ENCODE results near the gene TNS4.
A peak's percentile ranks its signal among the peaks of the same experiment; 100 is the strongest.
"Not testable (repeated sequence)": the region's sequence is repeated elsewhere in the genome, so short reads cannot be mapped to it uniquely, and the experiment has no call there.

Gene TNS4, protein sequence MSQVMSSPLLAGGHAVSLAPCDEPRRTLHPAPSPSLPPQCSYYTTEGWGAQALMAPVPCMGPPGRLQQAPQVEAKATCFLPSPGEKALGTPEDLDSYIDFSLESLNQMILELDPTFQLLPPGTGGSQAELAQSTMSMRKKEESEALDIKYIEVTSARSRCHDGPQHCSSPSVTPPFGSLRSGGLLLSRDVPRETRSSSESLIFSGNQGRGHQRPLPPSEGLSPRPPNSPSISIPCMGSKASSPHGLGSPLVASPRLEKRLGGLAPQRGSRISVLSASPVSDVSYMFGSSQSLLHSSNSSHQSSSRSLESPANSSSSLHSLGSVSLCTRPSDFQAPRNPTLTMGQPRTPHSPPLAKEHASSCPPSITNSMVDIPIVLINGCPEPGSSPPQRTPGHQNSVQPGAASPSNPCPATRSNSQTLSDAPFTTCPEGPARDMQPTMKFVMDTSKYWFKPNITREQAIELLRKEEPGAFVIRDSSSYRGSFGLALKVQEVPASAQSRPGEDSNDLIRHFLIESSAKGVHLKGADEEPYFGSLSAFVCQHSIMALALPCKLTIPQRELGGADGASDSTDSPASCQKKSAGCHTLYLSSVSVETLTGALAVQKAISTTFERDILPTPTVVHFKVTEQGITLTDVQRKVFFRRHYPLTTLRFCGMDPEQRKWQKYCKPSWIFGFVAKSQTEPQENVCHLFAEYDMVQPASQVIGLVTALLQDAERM

GRCh38 chr17:40501499-40501911 is at the start of gene TNS4:
TNS4 (minus strand) TSS chr17:40501623; CDS start chr17:40496425, 5,198 bp downstream.
- DNase-seq (ENCODE audit: low read depth), result no peak

- DNase-seq (ENCODE audit: low read depth), result peak; percentile 85
These were observed 49.2 kb upstream of the TNS4 start for GRCh38 chr17:40550608-40551007.

GRCh38 chr17:40548982-40549685 is 47.7 kb upstream of the TNS4 start:
- peak; percentile 94 for DNase-seq (ENCODE audit: low read depth)

DNA sequence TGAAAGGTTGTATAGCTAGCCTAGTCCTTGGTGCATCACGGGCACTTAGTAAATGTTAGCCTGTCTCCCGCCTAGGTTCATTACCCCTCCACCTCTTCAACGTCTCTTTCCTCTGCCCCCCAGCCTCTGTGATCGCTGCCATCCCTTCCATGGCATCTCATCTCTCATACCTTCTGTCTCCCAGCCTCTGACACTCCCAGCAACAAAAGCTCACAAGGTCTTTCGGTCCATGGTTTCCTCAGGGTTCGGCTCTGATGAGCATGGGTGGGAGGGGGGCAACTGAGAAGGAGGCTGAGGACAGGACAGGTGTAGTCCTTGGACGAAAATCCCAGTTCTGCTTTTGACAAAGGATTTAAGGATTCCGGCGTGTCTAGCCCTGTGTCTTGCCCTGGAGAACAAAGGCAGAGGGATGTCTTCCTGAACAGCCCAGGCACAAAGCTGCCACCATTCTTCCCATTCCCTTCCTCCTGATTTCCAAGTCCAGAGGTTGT is 47.1 kb upstream of the TNS4 start:
- DNase-seq (ENCODE audit: low read depth), result no peak

- DNase-seq (ENCODE audit: low read depth), result no peak
These were observed 46.5 kb upstream of the TNS4 start for GRCh38 chr17:40547785-40548478.

- no peak for DNase-seq (ENCODE audit: low read depth)
These were observed 45.8 kb upstream of the TNS4 start for GRCh38 chr17:40547079-40547784.

GRCh38 chr17:40546497-40546896 is 45.1 kb upstream of the TNS4 start:
- DNase-seq (ENCODE audit: low read depth), result not testable (repeated sequence)

GRCh38 chr17:40545660-40546059 is 44.2 kb upstream of the TNS4 start:
- DNase-seq (ENCODE audit: low read depth), result no peak

GRCh38 chr17:40542558-40543411 is 41.4 kb upstream of the TNS4 start:
- DNase-seq (ENCODE audit: low read depth), result peak; percentile 94

DNA sequence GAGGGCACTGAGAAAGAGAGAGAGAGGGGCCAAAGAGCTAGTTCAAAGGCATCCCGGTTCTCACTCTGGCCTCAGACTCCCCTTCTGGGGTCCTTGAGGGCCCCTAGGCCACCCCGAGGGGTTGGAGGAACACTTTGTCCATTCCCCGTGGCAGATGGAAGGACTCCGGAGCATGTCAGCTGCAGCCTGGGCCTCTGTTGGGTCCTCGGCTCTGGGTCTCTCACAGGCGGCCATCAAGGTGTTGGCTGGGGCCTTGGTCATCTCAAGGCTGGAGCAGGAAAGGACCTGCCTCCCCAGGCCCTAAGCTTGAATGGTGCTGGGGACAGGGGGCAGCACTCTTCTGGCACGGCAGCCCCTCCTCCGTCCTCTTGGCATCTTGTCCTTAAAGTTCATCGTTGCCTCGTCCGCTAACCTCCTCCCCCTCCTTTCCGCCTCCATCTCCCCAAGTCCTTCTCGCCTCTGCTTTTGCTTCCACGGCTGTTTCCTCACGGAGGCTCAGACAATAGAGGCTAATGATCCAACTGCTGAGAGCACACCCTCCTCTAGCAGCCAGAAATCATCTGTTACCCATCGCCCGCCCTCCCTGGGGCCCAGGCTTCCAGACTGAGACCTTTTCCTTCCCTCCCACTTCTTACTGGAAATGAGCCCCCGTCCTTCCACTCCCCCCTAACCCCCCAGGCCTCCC is 40.6 kb upstream of the TNS4 start:
- no peak for DNase-seq (ENCODE audit: low read depth)

DNA sequence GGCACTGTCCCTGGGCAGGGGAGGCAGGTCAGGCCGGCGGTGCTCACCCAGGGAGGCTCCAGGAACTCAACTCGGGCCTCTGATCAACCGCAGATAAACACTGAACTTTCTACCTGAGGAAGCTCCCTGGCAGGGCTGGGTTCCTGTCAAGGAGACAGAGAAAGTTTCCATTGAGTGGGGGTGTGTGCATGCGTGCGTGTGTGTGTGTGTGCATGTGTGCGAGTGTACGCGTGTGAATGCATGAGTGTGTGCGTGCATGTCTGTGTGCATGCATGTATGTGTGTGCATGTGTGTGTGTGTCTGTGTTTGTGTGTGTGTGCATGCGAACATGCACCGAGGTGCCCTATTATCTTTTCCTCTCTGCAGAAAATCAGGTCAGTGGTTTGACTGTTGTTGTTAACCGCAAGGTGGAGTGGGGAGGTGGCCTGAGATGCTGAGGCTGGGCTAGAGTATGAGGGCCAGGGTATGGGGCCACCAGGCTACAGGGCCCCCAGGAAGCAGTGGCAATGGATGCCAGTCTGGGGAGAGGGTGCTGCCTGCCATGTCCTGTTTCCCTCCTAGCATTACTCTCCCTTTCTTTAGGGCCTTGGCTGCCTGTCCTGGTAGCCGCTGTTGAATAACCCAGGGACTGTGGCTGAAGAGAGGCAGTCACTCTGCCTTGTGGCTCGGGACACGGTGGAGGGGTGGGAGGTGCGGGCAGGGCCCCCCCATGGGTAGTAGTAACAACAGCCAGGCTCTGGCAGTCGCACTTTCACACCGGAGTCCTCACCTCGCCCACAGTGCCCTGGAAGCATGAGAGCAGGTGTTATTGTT is 39.8 kb upstream of the TNS4 start:
- no peak for DNase-seq (ENCODE audit: low read depth)

DNA sequence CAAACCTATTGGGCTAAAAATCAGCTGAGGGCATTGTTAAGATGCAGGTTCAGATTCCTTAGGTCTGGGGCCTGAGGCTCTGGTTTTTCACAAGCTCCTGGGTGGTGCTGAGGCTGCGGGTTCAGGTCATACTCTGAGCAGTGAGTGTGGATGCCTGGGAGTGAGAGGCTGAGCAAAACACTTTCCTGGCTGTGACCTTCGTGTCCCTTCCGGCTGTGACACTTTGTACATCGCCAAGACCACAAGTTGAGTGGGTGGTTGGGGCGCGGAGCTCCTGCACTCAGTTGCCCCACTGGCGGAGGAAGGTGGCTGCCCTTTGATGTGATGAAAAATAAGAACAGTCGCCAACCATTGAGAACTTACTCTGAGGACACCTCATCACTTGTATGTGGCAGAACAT is 39.0 kb upstream of the TNS4 start:
- no peak for DNase-seq (ENCODE audit: low read depth)

- no peak for DNase-seq (ENCODE audit: low read depth)
These were observed 38.4 kb upstream of the TNS4 start for GRCh38 chr17:40539711-40540411.

DNA sequence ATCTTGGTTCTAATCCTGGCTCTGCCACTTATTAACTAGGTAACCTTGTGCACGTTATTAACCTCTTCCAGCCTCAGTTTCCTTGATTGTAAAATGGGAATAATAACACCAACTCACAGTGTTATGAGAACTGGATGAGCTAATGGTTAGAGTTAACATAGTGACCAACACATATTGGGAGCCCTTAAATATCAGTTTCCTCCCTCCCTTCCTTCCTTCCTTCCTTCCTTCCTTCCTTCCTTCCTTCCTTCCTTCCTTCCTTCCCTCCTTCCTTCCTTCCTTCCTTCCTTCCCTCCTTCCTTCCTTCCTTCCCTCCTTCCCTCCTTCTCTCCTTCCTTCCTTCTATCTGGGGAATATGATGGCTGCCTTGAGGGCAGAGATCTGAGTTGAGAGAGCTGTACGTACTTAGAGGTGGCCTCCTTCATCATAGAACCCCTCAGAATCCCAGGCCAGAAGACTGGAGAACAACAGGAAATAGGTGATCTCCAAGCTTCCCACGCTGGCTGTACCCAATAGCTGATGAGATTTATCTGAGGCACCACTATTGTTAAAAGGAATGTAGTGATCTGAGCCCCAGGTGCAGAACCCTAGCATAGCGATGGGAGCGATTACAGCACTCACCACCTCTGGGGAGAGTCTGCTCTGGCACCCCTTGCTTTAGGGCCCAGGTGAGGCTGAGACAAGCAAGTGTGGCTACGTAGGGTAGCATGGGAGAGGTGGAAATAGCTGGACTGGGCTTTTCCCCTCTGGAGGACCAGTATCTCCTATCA is 37.7 kb upstream of the TNS4 start:
- DNase-seq (ENCODE audit: low read depth), result no peak

GRCh38 chr17:40538019-40538935 is 36.9 kb upstream of the TNS4 start:
- DNase-seq (ENCODE audit: low read depth), result peak; percentile 78
